Brain microvascular endothelial cell (primary cell): ENCODE data around the gene FANK1.

Experiments
- DNase-seq: peaks from one replicate; pipeline ENCODE4 v3.0.0-alpha.2; 2020
- H3K27ac ChIP-seq: fragments of 250-450 bp; sonication (Bioruptor Pico); 2 replicates; pipeline ENCODE4 v1.5.1; 2020; ENCODE audit warnings: mild to moderate bottlenecking, moderate library complexity
- H3K27me3 ChIP-seq: fragments of 250-450 bp; sonication (Bioruptor Pico); replicated peaks from 2 replicates; pipeline ENCODE4 v1.5.1; 2020; ENCODE audit warnings: mild to moderate bottlenecking
- H3K36me3 ChIP-seq: fragments of 250-450 bp; sonication (Bioruptor Pico); replicated peaks from 2 replicates; pipeline ENCODE4 v1.5.1; 2020; ENCODE audit warnings: mild to moderate bottlenecking
- H3K4me3 ChIP-seq: 2 replicates; pipeline ENCODE4 v1.5.1; 2011; ENCODE audit warnings: low read depth, mild to moderate bottlenecking, control low read depth, low read length, moderate library complexity
- CTCF ChIP-seq: IDR thresholded peaks from 2 replicates; pipeline ENCODE4 v1.5.1; 2011; ENCODE audit warnings: low read depth, mild to moderate bottlenecking, moderate library complexity, low read length, control low read depth, inconsistent platforms; ENCODE audit errors: missing control alignments
- in situ Hi-C: cut with HindIII; loops from 2 replicates; pipeline ENCODE4 v1.10.0; 2017; ENCODE audit warnings: low sequenced_read_pairs, low pct_ligation_motif_present

FANK1 gene

GRCh38 chr10:125984346-125984745 lies 88.0 kb downstream of the FANK1 start:
- H3K36me3 ChIP-seq, result no peaks in the 10 kb centered on the region
- TF ChIP-seq CTCF, result no peak
- DNase-seq, result no peak
- in situ Hi-C loops, result no loop called here
- H3K27me3 ChIP-seq, result no peaks in the 10 kb centered on the region
- no peak overlapping the region for H3K27ac ChIP-seq
- no peak overlapping the region for H3K4me3 ChIP-seq

GRCh38 chr10:125984865-125985495 lies 88.6 kb downstream of the FANK1 start:
- Histone ChIP-seq H3K4me3 (no peak overlapping the region), H3K27me3 (no peaks in the 10 kb centered on the region), H3K36me3 (no peaks in the 10 kb centered on the region), H3K27ac (no peak overlapping the region)
- no peak for DNase-seq
- no peak for TF ChIP-seq CTCF
- in situ Hi-C loops, result no loop called here

GRCh38 chr10:125985557-125986240 lies 89.3 kb downstream of the FANK1 start:
- in situ Hi-C loops, result no loop called here
- no peak for TF ChIP-seq CTCF
- Histone ChIP-seq H3K27ac (no peak overlapping the region), H3K27me3 (no peaks in the 10 kb centered on the region), H3K4me3 (no peak overlapping the region), H3K36me3 (no peaks in the 10 kb centered on the region)
- no peak for DNase-seq

- Histone ChIP-seq H3K4me3 (no peak overlapping the region), H3K36me3 (no peaks in the 10 kb centered on the region), H3K27me3 (no peaks in the 10 kb centered on the region), H3K27ac (no peak overlapping the region)
- in situ Hi-C loops, result no loop called here
- DNase-seq, result no peak
- no peak for TF ChIP-seq CTCF
These were observed 93.4 kb downstream of the FANK1 start for GRCh38 chr10:125989791-125990190.

GRCh38 chr10:125990974-125991373 lies 94.6 kb downstream of the FANK1 start:
- Histone ChIP-seq H3K27ac (no peak overlapping the region), H3K4me3 (no peak overlapping the region), H3K27me3 (no peaks in the 10 kb centered on the region), H3K36me3 (no peaks in the 10 kb centered on the region)
- no peak for DNase-seq
- in situ Hi-C loops, result no loop called here
- TF ChIP-seq CTCF, result no peak

GRCh38 chr10:125991392-125991791 lies 95.0 kb downstream of the FANK1 start:
- no peak for DNase-seq
- no peaks in the 10 kb centered on the region for H3K27me3 ChIP-seq
- no peak overlapping the region for H3K4me3 ChIP-seq
- H3K36me3 ChIP-seq, result no peaks in the 10 kb centered on the region
- in situ Hi-C loops, result no loop called here
- TF ChIP-seq CTCF, result no peak
- H3K27ac ChIP-seq, result no peak overlapping the region
